ENCODE measurements around the gene HM13. TPM values are rescaled to one million over a fixed set of nuclear protein-coding genes. Genes with fewer than 3 reads are reported as not detected.

The HM13 gene
- total and polyA plus RNA-seq, 8 donors: 10.7 to 181 (median 91.8) TPM

DNA sequence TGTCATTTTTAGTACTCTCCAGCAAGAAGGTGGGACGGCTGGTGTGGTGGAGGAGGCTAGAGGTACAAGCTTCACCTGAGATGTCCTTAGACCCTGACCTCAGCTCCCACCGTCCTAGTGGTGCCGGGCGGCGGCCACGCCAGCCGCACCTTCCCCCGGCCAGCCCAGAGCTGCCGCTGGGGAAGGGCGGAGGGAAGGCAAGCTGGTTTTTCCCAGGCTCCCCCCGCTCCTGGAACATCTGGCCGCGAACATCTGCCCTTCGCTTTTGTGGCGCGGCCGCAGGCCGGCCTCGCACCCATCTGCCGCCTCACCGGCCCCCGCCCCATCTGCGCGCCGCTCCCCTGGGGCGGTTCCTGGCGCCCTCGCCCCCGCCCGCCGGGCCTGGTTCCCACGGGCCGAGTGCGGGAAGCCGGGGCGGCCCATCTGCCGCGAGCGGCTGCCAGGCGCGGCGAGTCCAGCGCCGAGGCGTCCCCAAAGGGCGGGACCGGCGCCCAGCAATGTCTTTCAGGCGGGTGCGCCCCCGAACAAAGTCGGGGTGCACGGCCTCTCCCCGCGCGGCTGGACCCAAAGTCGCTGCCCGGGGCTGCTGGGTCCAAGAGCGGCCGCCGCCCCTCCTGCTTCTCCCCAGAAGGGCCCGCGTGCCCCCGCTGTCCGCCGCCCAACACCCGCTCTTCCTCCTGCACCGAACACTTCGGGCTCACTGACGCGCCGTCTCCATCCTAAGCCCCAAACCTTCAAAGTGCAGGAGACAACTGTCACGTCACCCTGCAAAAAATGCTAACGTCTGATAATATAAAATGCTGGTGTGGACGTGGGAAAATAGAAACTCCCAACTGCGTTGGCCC lies 73.5 kb downstream of the HM13 start:
- H3K9me3 ChIP-seq: no peaks in the 10 kb centered on the region
- peak overlapping the region; percentile 51 to 86 (median 79) for H3K27ac ChIP-seq
- peaks cover 0 to 10% (median 0%) of the 10 kb centered on the region in 3 donors for H3K27me3 ChIP-seq
- H3K4me1 ChIP-seq: peaks cover 14 to 20% (median 16%) of the 10 kb centered on the region in 4 donors
- intact Hi-C loops (cut with DNase I; ENCODE audit: low total_unique reads): no loop called here
- no peaks in the 10 kb centered on the region for H3K36me3 ChIP-seq
- 4 to 9% (median 5%) methylated on average over 22 to 76 of the region's 76 CpGs for WGBS, 5 donors
- peak in 1 of 3 donors; percentile 35 for TF ChIP-seq POLR2AphosphoS5 (IDR thresholded peaks at IDR 0.05)
- TF ChIP-seq EP300 (IDR thresholded peaks at IDR 0.05): no peak
- H3K4me3 ChIP-seq: peak overlapping the region; percentile 50 to 57 (median 52)
- peak; percentile 57 to 82 for DNase-seq

GRCh38 chr20:31590717-31591225 lies 76.5 kb downstream of the HM13 start:
- H3K4me3 ChIP-seq: no peak overlapping the region
- WGBS, 5 donors: 86 to 92% (median 91%) methylated on average over 7 of the region's 7 CpGs
- H3K9me3 ChIP-seq: no peaks in the 10 kb centered on the region
- TF ChIP-seq EP300 (IDR thresholded peaks at IDR 0.05) (no peak), POLR2A (IDR thresholded peaks at IDR 0.05) (no peak), POLR2AphosphoS5 (IDR thresholded peaks at IDR 0.05) (no peak), CTCF (IDR thresholded peaks at IDR 0.05) (no peak)
- H3K27me3 ChIP-seq: peaks cover 0 to 10% (median 0%) of the 10 kb centered on the region in 3 donors
- no peak for DNase-seq
- peak overlapping the region in 1 of 5 donors; percentile 16 for H3K27ac ChIP-seq
- H3K4me1 ChIP-seq: peaks cover 14 to 36% (median 27%) of the 10 kb centered on the region in 4 donors
- intact Hi-C loops (cut with DNase I; ENCODE audit: low total_unique reads): no loop called here
- H3K36me3 ChIP-seq: no peaks in the 10 kb centered on the region

DNA sequence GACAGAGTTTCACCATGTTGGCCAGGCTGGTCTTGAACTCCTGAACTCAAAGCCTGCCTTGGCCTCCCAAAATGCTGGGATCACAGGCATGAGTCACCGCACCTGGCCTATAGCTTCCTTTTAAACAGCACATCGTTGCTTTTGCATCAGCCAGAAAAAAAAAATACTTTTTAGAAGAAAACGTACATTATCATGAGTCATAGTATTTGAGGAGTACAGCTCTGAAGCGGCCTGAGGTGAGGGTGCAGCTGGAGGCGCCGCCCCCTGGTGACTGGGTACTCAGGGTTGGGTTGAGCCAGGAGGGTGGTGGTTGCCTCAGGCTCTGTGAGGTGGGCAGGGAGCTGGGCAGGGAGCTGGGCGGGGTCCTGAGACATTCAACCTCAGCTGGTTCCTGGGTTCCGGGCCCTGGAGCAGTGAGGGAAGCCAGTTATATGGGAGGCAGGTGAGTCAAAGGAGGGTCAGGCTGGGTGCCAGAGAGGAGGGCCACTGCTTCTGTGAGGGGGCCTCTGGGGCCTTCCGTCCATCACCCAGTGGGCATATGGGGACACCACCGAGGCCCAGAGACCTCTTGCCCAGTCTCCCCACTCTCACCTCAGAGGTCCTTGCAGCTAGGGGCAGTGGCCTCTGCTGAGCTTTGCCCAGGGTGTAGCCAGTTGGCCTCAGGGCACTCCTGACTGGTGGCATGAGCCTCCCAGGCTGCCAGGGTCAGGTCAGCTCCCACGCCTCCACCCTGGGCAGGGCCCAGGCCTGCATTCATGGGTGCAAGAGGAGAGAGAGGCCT lies 79.2 kb downstream of the HM13 start:
- Histone ChIP-seq H3K4me3 (no peak overlapping the region), H3K27ac (peak overlapping the region; percentile 81 to 85 (median 83)), H3K9me3 (no peaks in the 10 kb centered on the region), H3K4me1 (peaks cover 0 to 36% (median 22%) of the 10 kb centered on the region in 4 donors), H3K36me3 (no peaks in the 10 kb centered on the region), H3K27me3 (no peaks in the 10 kb centered on the region)
- DNase-seq: peak; percentile 81 to 95
- intact Hi-C loops (cut with DNase I; ENCODE audit: low total_unique reads): no loop called here
- TF ChIP-seq POLR2A (IDR thresholded peaks at IDR 0.05) (no peak), EP300 (IDR thresholded peaks at IDR 0.05) (no peak), CTCF (IDR thresholded peaks at IDR 0.05) (no peak), POLR2AphosphoS5 (IDR thresholded peaks at IDR 0.05) (peak in 2 of 3 donors; percentile 30 to 51)
- WGBS, 5 donors: 44 to 72% (median 50%) methylated on average over 8 to 11 of the region's 11 CpGs

- no peak for DNase-seq
- Histone ChIP-seq H3K4me1 (peaks cover 0 to 33% (median 21%) of the 10 kb centered on the region in 4 donors), H3K27me3 (no peaks in the 10 kb centered on the region), H3K36me3 (no peaks in the 10 kb centered on the region), H3K4me3 (peak overlapping the region in 1 of 4 donors; percentile 18), H3K9me3 (no peaks in the 10 kb centered on the region), H3K27ac (peak overlapping the region; percentile 81 to 85 (median 83))
- TF ChIP-seq CTCF (IDR thresholded peaks at IDR 0.05) (no peak), POLR2A (IDR thresholded peaks at IDR 0.05) (no peak), POLR2AphosphoS5 (IDR thresholded peaks at IDR 0.05) (no peak)
- WGBS, 5 donors: 81 to 90% (median 85%) methylated on average over 13 of the region's 13 CpGs
- intact Hi-C loops (cut with DNase I; ENCODE audit: low total_unique reads): no loop called here
These were observed 79.8 kb downstream of the HM13 start for GRCh38 chr20:31594002-31594557.

Measured in stomach (tissue), 9 donors.